K562 treated with DMSO at 1 percent for 4 hours (cell line): Measurements from ENCODE around the gene ECD. TPM values are rescaled to one million over a fixed set of nuclear protein-coding genes. Genes with fewer than 3 reads are reported as not detected.

Experiments used
- total RNA-seq: library from RNA; unstranded; fragments of 300-600 nt; gene quantifications from 2 replicates; pipeline ENCODE4 v1.2.3, GENCODE V29; 2022; ENCODE audit not compliant: insufficient read depth

Gene ECD
- 14.2 and 17.4 TPM in 2 replicates for total RNA-seq

GRCh38 chr10:73167783-73168464, at the start of gene ECD, which contains the start of gene FAM149B1:
TSS of gene ECD (minus strand) at chr10:73168008. CDS start at chr10:73163937, 4,071 bp downstream.
TSS of gene FAM149B1 (plus strand) at chr10:73168119. CDS start at chr10:73168340, 221 bp downstream.

GRCh38 chr10:73110345-73110849, 57.4 kb downstream of the ECD start, which contains the start of gene NUDT13:
TSS of gene NUDT13 (plus strand) at chr10:73110455. CDS start at chr10:73114366, 3,911 bp downstream.

GRCh38 chr10:73096449-73097304, 71.1 kb downstream of the ECD start, which contains the start of gene P4HA1:
TSS of gene P4HA1 (minus strand) at chr10:73096866. CDS start at chr10:73074883, 21,983 bp downstream.

Other genes with a start within 250 kb of the ECD start
- gene PLA2G12B, start 213.2 kb downstream of the ECD start, total RNA-seq, result not detected in 2 replicates
- gene P4HA1, start 71.1 kb downstream of the ECD start, total RNA-seq, result 25.8 and 25.9 TPM in 2 replicates
- gene NUDT13, start 57.6 kb downstream of the ECD start, total RNA-seq, result 4.6 and 4.9 TPM in 2 replicates
- gene FAM149B1, start 111 bp upstream of the ECD start, total RNA-seq, result 10.2 and 11.8 TPM in 2 replicates
- 69.9 and 74.2 TPM in 2 replicates for gene DNAJC9, start 79.2 kb upstream of the ECD start, total RNA-seq
- gene MRPS16, start 84.6 kb upstream of the ECD start, total RNA-seq, result 59.7 and 59.9 TPM in 2 replicates
- 2.0 and 2.9 TPM in 2 replicates for gene CFAP70, start 190.9 kb upstream of the ECD start, total RNA-seq
- gene ANXA7, start 246.1 kb upstream of the ECD start, total RNA-seq, result 73.3 and 91.6 TPM in 2 replicates